Smooth muscle cell (in vitro differentiated cells): Measurements from ENCODE around the gene PRRG3. TPM values are rescaled to one million over a fixed set of nuclear protein-coding genes. Genes with fewer than 3 reads are reported as not detected.

ENCODE experiments used
- DNase-seq: peaks from one replicate; lab custom pipeline; 2025; ENCODE audit not compliant: unreplicated experiment; lab: John Stamatoyannopoulos, UW
- H2AFZ ChIP-seq: fragments of 200-600 bp; sonication (generic); 2 replicates; pipeline ENCODE4 v1.6.0; 2016; ENCODE audit warnings: antibody characterized with exemption, low read depth, mild to moderate bottlenecking
- H3F3A ChIP-seq: fragments of 200-600 bp; sonication (generic); 2 replicates; pipeline ENCODE4 v1.6.0; 2017; ENCODE audit warnings: antibody characterized with exemption, low read depth
- H3K27ac ChIP-seq: fragments of 200-600 bp; sonication (generic); 2 replicates; pipeline ENCODE4 v1.5.1; 2016; ENCODE audit warnings: low read depth, mild to moderate bottlenecking
- H3K27me3 ChIP-seq: fragments of 200-600 bp; sonication (generic); 2 replicates; pipeline ENCODE4 v1.6.1; 2016; ENCODE audit warnings: low read depth, mild to moderate bottlenecking
- H3K36me3 ChIP-seq: fragments of 200-600 bp; sonication (generic); 2 replicates; pipeline ENCODE4 v1.5.1; 2016; ENCODE audit warnings: low read depth
- H3K4me1 ChIP-seq: fragments of 200-600 bp; sonication (generic); 2 replicates; pipeline ENCODE4 v1.5.1; 2016; ENCODE audit warnings: low read depth
- H3K4me2 ChIP-seq: fragments of 200-600 bp; sonication (generic); 2 replicates; pipeline ENCODE4 v1.6.0; 2016; ENCODE audit warnings: mild to moderate bottlenecking
- H3K4me3 ChIP-seq: fragments of 200-600 bp; sonication (generic); 2 replicates; pipeline ENCODE4 v1.5.1; 2016; ENCODE audit warnings: mild to moderate bottlenecking
- H3K79me2 ChIP-seq: fragments of 200-600 bp; sonication (generic); 2 replicates; pipeline ENCODE4 v1.6.0; 2016; ENCODE audit warnings: low read depth, mild to moderate bottlenecking
- H3K9ac ChIP-seq: fragments of 200-600 bp; sonication (generic); 2 replicates; pipeline ENCODE4 v1.6.0; 2016; ENCODE audit warnings: low read depth
- H3K9me3 ChIP-seq: fragments of 200-600 bp; sonication (generic); replicated peaks from 2 replicates; pipeline ENCODE4 v1.5.1; 2016; ENCODE audit warnings: low read depth
- H4K20me1 ChIP-seq: fragments of 200-600 bp; sonication (generic); 2 replicates; pipeline ENCODE4 v1.6.0; 2016; ENCODE audit warnings: low read depth
- WGBS: methylation state at CpG from one replicate; pipeline ENCODE4 v1.1.7; 2016; ENCODE audit warnings: low lambda C conversion rate; 5-methylcytosine and 5-hydroxymethylcytosine counted together
- polyA plus RNA-seq: library from polyadenylated mRNA; unstranded; fragments of >200 nt; fragmentation: Nextera tagmentation; extraction: Ambion mirVana; gene quantifications from 2 replicates; pipeline ENCODE4 v1.2.1, GENCODE V29; 2016
- total RNA-seq: library from RNA; depleted of rRNA; stranded (reverse); fragments of >200 nt; gene quantifications from 2 replicates; pipeline ENCODE4 v1.2.3, GENCODE V29; 2014
- TF ChIP-seq, protein P1 (sequence below): fragments of 200-600 bp; sonication (generic); IDR thresholded peaks from 2 replicates; pipeline ENCODE4 v1.5.1; 2017; ENCODE audit warnings: borderline replicate concordance, mild to moderate bottlenecking, antibody characterized with exemption; ENCODE audit not compliant: insufficient read depth, poor library complexity, severe bottlenecking

Gene PRRG3
- total and polyA plus RNA-seq, 2 experiments from 2014 or later = 0.67 to 2.6 TPM

DNA sequence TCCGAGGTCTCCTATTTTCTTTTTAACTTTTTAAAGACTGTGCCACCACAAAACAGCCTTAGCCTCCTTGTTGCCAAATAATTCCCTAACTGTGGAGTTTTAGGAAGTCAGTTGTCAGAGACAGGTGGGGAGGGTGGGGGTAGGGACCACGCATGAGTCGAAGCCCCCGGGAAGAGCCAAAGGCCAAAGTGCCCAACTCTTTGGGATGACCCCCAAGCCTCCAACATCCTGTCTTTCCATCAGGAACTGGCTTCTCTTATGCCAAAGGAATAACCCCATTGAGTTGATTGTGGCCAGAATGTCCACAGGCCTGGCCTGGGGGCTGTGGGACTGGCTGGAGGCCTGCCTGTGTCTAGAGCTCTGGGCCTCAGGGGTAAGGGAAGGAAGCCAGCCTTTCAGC lies 5.8 kb downstream of the PRRG3 start:
- Histone ChIP-seq H3K9ac (no peak overlapping the region), H4K20me1 (no peaks in the 10 kb centered on the region), H3K4me1 (no peaks in the 10 kb centered on the region), H3K4me3 (no peak overlapping the region), H3K79me2 (no peaks in the 10 kb centered on the region), H2AFZ (no peak overlapping the region), H3K36me3 (no peaks in the 10 kb centered on the region), H3K27me3 (no peaks in the 10 kb centered on the region), H3F3A (no peaks in the 10 kb centered on the region), H3K9me3 (no peaks in the 10 kb centered on the region), H3K27ac (no peak overlapping the region), H3K4me2 (no peak overlapping the region)
- TF ChIP-seq, protein P1, sequence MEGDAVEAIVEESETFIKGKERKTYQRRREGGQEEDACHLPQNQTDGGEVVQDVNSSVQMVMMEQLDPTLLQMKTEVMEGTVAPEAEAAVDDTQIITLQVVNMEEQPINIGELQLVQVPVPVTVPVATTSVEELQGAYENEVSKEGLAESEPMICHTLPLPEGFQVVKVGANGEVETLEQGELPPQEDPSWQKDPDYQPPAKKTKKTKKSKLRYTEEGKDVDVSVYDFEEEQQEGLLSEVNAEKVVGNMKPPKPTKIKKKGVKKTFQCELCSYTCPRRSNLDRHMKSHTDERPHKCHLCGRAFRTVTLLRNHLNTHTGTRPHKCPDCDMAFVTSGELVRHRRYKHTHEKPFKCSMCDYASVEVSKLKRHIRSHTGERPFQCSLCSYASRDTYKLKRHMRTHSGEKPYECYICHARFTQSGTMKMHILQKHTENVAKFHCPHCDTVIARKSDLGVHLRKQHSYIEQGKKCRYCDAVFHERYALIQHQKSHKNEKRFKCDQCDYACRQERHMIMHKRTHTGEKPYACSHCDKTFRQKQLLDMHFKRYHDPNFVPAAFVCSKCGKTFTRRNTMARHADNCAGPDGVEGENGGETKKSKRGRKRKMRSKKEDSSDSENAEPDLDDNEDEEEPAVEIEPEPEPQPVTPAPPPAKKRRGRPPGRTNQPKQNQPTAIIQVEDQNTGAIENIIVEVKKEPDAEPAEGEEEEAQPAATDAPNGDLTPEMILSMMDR = no peak
- WGBS = 91% methylated on average over 4 of the region's 4 CpGs
- no peak for DNase-seq

DNA sequence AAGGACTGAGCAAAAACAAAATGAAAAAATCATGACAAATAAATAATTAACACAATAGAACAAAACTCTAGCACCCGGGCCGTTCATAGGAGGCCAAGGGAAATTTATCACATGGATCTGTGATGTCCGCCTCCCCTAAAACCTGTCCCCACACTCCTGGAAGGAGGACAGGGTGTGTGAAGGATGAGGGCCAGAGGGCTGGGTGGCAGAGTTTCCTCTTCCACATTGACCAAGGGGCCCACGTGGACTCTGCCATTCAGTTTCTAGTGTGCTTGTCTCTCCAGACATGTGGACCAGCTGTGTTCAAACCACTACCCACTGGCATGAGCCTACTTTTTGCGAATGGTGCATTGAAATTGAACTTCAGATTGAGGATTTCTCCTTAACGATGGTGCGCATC lies 6.3 kb downstream of the PRRG3 start:
- 80% methylated on average over 7 of the region's 7 CpGs for WGBS
- H3K4me3 ChIP-seq = no peak overlapping the region
- no peak for DNase-seq
- no peaks in the 10 kb centered on the region for H3F3A ChIP-seq
- H3K27ac ChIP-seq = no peak overlapping the region
- H2AFZ ChIP-seq = no peak overlapping the region
- TF ChIP-seq, protein P1 = no peak
- no peaks in the 10 kb centered on the region for H3K27me3 ChIP-seq
- H4K20me1 ChIP-seq = no peaks in the 10 kb centered on the region
- no peak overlapping the region for H3K4me2 ChIP-seq
- no peak overlapping the region for H3K9ac ChIP-seq
- H3K9me3 ChIP-seq = no peaks in the 10 kb centered on the region
- H3K4me1 ChIP-seq = no peaks in the 10 kb centered on the region
- H3K79me2 ChIP-seq = no peaks in the 10 kb centered on the region
- H3K36me3 ChIP-seq = no peaks in the 10 kb centered on the region

DNA sequence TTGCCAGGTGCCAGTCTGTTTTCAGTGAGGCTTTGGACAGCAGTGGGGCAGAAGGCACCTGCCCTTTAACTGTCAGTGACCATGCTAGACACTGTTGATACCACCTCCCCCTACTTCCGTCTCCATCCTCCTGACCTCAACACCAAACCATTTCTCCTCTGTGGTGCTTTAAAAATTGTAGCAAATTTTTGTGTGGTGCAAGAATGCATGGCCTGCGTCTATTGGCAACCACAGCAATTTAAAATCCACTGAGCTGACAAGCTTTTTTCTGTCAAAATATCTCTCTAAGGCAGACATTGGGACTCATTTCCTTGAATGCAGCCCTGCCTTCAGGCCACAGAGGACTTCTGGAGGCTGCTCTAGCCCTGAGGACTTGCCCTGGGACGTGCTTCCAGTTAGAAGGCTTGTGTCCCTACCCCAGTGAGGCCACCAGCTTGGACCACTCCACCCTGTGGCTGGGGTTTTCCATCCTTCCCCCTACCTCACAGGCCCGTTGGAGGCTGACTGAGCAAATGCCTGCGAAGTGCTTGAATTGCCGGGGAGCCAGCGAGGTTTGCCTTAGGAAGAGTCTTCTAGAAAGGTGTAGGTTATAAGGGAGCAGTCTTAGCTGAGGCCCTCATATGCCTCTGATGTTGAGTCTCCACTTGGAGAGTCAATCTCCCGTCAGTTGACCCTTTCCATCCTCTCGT lies 6.9 kb downstream of the PRRG3 start:
- H3K4me2 ChIP-seq = no peak overlapping the region
- H3F3A ChIP-seq = no peaks in the 10 kb centered on the region
- TF ChIP-seq, protein P1 = no peak
- no peak overlapping the region for H2AFZ ChIP-seq
- no peak for DNase-seq
- 68% methylated on average over 9 of the region's 9 CpGs for WGBS
- H3K4me1 ChIP-seq = no peaks in the 10 kb centered on the region
- H3K9ac ChIP-seq = no peak overlapping the region
- no peaks in the 10 kb centered on the region for H3K27me3 ChIP-seq
- no peak overlapping the region for H3K27ac ChIP-seq
- no peaks in the 10 kb centered on the region for H4K20me1 ChIP-seq
- no peaks in the 10 kb centered on the region for H3K79me2 ChIP-seq
- no peaks in the 10 kb centered on the region for H3K9me3 ChIP-seq
- no peak overlapping the region for H3K4me3 ChIP-seq
- H3K36me3 ChIP-seq = no peaks in the 10 kb centered on the region

DNA sequence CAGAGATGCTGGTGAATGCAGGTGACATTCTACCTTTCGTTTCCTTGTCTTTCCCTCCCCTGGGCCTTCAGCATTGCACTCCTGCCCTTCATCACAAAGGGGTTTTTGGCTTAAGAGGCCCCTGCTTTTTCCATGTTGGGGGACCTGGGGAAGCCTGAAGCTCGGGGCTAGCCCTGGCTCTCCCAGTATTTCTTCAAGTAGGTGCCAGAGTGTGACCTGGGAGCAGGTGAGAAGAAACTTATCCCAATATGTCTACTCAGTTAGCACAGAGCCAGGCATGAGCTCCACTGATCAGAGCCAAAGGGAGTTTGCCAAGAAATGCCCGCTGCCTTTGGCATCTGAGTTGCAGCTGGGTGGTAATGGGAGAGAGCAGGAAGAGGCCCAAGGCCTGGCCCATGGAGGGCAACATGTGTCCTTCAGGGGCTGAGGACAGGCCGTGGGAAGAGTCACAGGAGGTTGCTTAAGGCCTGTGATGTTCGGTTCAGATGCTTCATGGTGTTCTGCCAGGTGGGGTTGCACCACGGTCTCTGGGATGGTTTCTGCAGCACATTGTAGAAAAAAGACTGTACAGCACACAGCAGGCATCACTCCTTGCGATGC lies 7.6 kb downstream of the PRRG3 start:
- TF ChIP-seq, protein P1 = no peak
- WGBS = 67% methylated on average over 7 of the region's 7 CpGs
- H3K27me3 ChIP-seq = no peaks in the 10 kb centered on the region
- DNase-seq = no peak
- H2AFZ ChIP-seq = no peak overlapping the region
- H3K9ac ChIP-seq = no peak overlapping the region
- H3F3A ChIP-seq = no peaks in the 10 kb centered on the region
- H3K27ac ChIP-seq = no peak overlapping the region
- no peaks in the 10 kb centered on the region for H3K36me3 ChIP-seq
- H3K4me3 ChIP-seq = no peak overlapping the region
- H3K4me2 ChIP-seq = no peak overlapping the region
- H3K4me1 ChIP-seq = no peaks in the 10 kb centered on the region
- no peaks in the 10 kb centered on the region for H4K20me1 ChIP-seq
- H3K9me3 ChIP-seq = no peaks in the 10 kb centered on the region
- H3K79me2 ChIP-seq = no peaks in the 10 kb centered on the region
